OCI-LY3 (cell line): ENCODE measurements around the gene CLCN3.

Experiments
- H2AFZ ChIP-seq: fragments of 200-600, 300-600 bp; shearing (Covaris generic); 2 replicates; pipeline ENCODE4 v1.6.0; 2014; ENCODE audit warnings: antibody characterized with exemption, low read depth, low read length
- H3K27ac ChIP-seq: fragments of 200-600, 300-600 bp; sonication (generic); 2 replicates; pipeline ENCODE4 v1.5.1; 2014; ENCODE audit warnings: mild to moderate bottlenecking, low read length, moderate library complexity, mixed read lengths
- H3K27me3 ChIP-seq: fragments of 200-600, 300-600 bp; sonication (generic); 2 replicates; pipeline ENCODE4 v1.6.1; 2014; ENCODE audit warnings: low read depth, low read length, mixed read lengths
- H3K36me3 ChIP-seq: fragments of 200-600, 300-600 bp; sonication (generic); replicated peaks from 2 replicates; pipeline ENCODE3; 2014; ENCODE audit warnings: low read depth, low read length, mixed read lengths
- H3K4me1 ChIP-seq: fragments of 300-600, 200-600 bp; sonication (generic); 2 replicates; pipeline ENCODE4 v1.6.1; 2014; ENCODE audit warnings: low read length, mixed read lengths
- H3K4me2 ChIP-seq: fragments of 200-600, 300-600 bp; sonication (generic); 2 replicates; pipeline ENCODE4 v1.6.1; 2014; ENCODE audit warnings: low read length, mixed read lengths
- H3K4me3 ChIP-seq: fragments of 300-600, 200-600 bp; sonication (generic); 2 replicates; pipeline ENCODE4 v1.5.1; 2014; ENCODE audit warnings: antibody characterized with exemption, mild to moderate bottlenecking, low read length, moderate library complexity
- H3K79me2 ChIP-seq: fragments of 300-600, 200-600 bp; shearing (Covaris generic); 2 replicates; pipeline ENCODE4 v1.6.1; 2014; ENCODE audit warnings: mild to moderate bottlenecking, low read length, mixed read lengths
- H3K9ac ChIP-seq: fragments of 300-600, 200-600 bp; shearing (Covaris generic); 2 replicates; pipeline ENCODE4 v1.6.0; 2014; ENCODE audit warnings: mild to moderate bottlenecking, low read length, moderate library complexity
- H3K9me3 ChIP-seq: fragments of 200-600, 300-600 bp; shearing (Covaris generic); 2 replicates; pipeline ENCODE4 v1.6.1; 2014; ENCODE audit warnings: low read length, mixed read lengths; ENCODE audit not compliant: insufficient read depth
- H4K20me1 ChIP-seq: fragments of 200-600, 300-600 bp; sonication (generic); 2 replicates; pipeline ENCODE4 v1.6.1; 2016; ENCODE audit warnings: low read length, mixed read lengths; ENCODE audit not compliant: insufficient read depth
- EZH2phosphoT487 ChIP-seq: fragments of 200-600 bp; shearing (Covaris generic); IDR thresholded peaks from 2 replicates; pipeline ENCODE4 v1.6.1; 2018; ENCODE audit warnings: antibody characterized with exemption, mixed run types, low read depth
- TF ChIP-seq, protein P1 (sequence below): fragments of 200-600, 300-600 bp; sonication (generic); IDR thresholded peaks from 2 replicates; pipeline ENCODE4 v1.5.1; 2014; ENCODE audit warnings: antibody characterized with exemption, low read length, low read depth

The CLCN3 gene

GRCh38 chr4:169632896-169633295, 12.5 kb downstream of the CLCN3 start:
- Histone ChIP-seq H3K9ac (peak overlapping the region; percentile 56), H3K27me3 (no peaks in the 10 kb centered on the region), H3K4me1 (peaks cover 24% of the 10 kb centered on the region), H3K4me2 (peak overlapping the region; percentile 69), H3K4me3 (peak overlapping the region; percentile 72), H3K27ac (peak overlapping the region; percentile 63), H3K9me3 (no peaks in the 10 kb centered on the region), H4K20me1 (no peaks in the 10 kb centered on the region), H2AFZ (peak overlapping the region; percentile 13; the same call in 1 of the 2 replicates), H3K79me2 (peaks cover 29% of the 10 kb centered on the region), H3K36me3 (peaks cover 7% of the 10 kb centered on the region)
- TF ChIP-seq EZH2phosphoT487, result no peak
- TF ChIP-seq, protein P1, sequence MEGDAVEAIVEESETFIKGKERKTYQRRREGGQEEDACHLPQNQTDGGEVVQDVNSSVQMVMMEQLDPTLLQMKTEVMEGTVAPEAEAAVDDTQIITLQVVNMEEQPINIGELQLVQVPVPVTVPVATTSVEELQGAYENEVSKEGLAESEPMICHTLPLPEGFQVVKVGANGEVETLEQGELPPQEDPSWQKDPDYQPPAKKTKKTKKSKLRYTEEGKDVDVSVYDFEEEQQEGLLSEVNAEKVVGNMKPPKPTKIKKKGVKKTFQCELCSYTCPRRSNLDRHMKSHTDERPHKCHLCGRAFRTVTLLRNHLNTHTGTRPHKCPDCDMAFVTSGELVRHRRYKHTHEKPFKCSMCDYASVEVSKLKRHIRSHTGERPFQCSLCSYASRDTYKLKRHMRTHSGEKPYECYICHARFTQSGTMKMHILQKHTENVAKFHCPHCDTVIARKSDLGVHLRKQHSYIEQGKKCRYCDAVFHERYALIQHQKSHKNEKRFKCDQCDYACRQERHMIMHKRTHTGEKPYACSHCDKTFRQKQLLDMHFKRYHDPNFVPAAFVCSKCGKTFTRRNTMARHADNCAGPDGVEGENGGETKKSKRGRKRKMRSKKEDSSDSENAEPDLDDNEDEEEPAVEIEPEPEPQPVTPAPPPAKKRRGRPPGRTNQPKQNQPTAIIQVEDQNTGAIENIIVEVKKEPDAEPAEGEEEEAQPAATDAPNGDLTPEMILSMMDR, result no peak

DNA sequence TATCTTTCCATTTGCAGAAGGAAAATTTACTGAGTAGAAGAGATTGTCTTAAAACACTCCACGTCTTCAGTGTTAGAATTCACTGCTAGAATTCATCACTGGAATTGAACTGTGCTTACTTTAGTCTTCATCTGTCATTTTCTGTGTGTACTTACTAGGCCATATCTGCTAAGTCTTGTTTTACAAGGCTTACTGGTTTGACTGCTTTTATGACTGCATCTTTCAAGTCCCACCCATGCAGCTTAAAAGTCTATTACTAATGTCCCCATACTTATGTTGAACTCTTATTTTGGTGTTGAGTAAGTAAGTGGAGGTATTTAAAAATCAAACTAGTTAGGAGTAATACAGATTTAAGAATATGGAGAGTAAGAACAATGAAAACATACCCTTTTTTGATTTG, 14.6 kb downstream of the CLCN3 start:
- Histone ChIP-seq H3K36me3 (peaks cover 18% of the 10 kb centered on the region), H4K20me1 (no peaks in the 10 kb centered on the region), H2AFZ (no peak overlapping the region), H3K4me3 (no peak overlapping the region), H3K4me2 (no peak overlapping the region), H3K9ac (no peak overlapping the region), H3K27me3 (no peaks in the 10 kb centered on the region), H3K27ac (no peak overlapping the region), H3K9me3 (no peaks in the 10 kb centered on the region), H3K79me2 (peaks cover 23% of the 10 kb centered on the region), H3K4me1 (peaks cover 24% of the 10 kb centered on the region)
- TF ChIP-seq, protein P1, result no peak
- TF ChIP-seq EZH2phosphoT487, result no peak

- H3K27me3 ChIP-seq, result no peaks in the 10 kb centered on the region
- H3K27ac ChIP-seq, result no peak overlapping the region
- H3K4me2 ChIP-seq, result no peak overlapping the region
- no peak for TF ChIP-seq EZH2phosphoT487
- TF ChIP-seq, protein P1, result no peak
- no peaks in the 10 kb centered on the region for H3K9me3 ChIP-seq
- no peak overlapping the region for H3K9ac ChIP-seq
- H3K36me3 ChIP-seq, result peaks cover 32% of the 10 kb centered on the region
- H2AFZ ChIP-seq, result no peak overlapping the region
- H3K79me2 ChIP-seq, result no peaks in the 10 kb centered on the region
- H4K20me1 ChIP-seq, result no peaks in the 10 kb centered on the region
- no peak overlapping the region for H3K4me3 ChIP-seq
- H3K4me1 ChIP-seq, result peaks cover 9% of the 10 kb centered on the region
These were observed 20.0 kb downstream of the CLCN3 start for GRCh38 chr4:169640261-169640870.

- H3K36me3 ChIP-seq, result peaks cover 24% of the 10 kb centered on the region
- no peak overlapping the region for H3K9ac ChIP-seq
- 0 out of 2 replicates have a peak, but pooled peaks cover under 1% of the 10 kb centered on the region for H4K20me1 ChIP-seq
- H3K4me3 ChIP-seq, result no peak overlapping the region
- no peaks in the 10 kb centered on the region for H3K27me3 ChIP-seq
- H3K4me1 ChIP-seq, result peaks cover 9% of the 10 kb centered on the region
- H3K79me2 ChIP-seq, result no peaks in the 10 kb centered on the region
- H3K27ac ChIP-seq, result no peak overlapping the region
- no peak overlapping the region for H3K4me2 ChIP-seq
- H2AFZ ChIP-seq, result no peak overlapping the region
- H3K9me3 ChIP-seq, result no peaks in the 10 kb centered on the region
- TF ChIP-seq, protein P1, result no peak
- TF ChIP-seq EZH2phosphoT487, result no peak
These were observed 24.4 kb downstream of the CLCN3 start for GRCh38 chr4:169644802-169645201.
